ENCODE results near the gene CASKIN2. TPM values are rescaled to one million over a fixed set of nuclear protein-coding genes. Genes with fewer than 3 reads are reported as not detected.
A peak's percentile ranks its signal among the peaks of the same experiment; 100 is the strongest.

The CASKIN2 gene
- total and polyA plus RNA-seq, 4 donors, result 4.0 to 63.4 (median 35.2) TPM

DNA sequence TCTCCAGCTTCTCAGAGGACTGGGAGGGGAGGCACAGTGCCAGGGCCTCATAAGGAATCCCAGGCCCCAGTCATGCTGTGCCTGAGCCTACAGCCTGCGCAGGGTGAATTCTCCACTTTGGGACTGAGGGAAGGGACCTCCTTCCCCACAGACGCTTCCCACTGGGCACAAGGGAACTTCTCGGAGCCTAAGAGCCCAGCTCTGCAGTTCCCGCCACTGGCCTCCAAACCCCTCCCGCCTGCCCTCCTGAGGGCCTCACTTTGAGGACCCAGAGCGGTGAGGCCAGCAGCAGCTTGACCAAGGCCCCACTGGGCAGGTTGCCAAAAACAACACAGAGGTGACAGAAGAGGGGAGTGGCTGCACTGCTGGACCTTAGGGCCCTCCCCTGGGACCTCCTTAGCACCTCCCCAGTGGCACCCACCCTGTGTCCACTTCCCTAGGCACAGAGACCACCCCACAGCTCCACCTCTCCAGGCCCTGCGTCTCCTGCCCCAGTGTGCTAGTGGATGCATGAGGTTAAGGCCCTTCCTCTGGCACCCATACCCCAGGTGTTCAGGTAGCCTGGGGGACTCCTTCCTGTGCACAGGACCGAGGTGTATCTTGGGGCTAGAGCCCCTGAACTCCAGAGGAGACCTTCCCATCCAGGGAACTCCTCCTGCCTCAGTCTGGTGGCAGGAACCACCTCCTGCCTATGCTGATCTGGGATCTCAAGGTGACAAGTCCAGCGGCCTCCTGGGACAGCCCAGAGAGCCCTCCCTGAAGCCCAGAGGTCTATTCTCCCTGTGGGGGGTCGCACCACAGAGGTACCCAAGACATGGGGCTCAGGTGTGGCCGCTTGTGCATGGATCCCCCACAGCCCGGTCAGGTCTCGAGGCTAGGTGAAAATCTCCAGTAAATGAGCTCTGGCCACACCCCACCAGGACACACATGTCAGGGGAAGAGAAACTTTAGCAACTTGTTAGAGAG is 3.4 kb downstream of the CASKIN2 start:
- intact Hi-C loops (cut with DNase I), result loop anchor here in 1 of 2 donors (10.0 kb wide), 1 partner anchor 187 kb away; no protein-coding TSS in a partner anchor
- no peak for ATAC-seq (ENCODE audit: low FRiP score)
- 39% methylated on average over 13 of the region's 13 CpGs for WGBS, 2 donors
- Histone ChIP-seq H3K27me3 (ENCODE audit: control insufficient read depth in 1 of 2, insufficient read depth in 2 of 2, low read length in 1 of 2) (no peaks in the 10 kb centered on the region), H3K27ac (ENCODE audit: low read depth in 1 of 2, low read length in 2 of 2) (peak overlapping the region in 1 of 2 donors; percentile 1), H3K4me3 (ENCODE audit: low read length in 2 of 2) (no peak overlapping the region), H3K9me3 (ENCODE audit: control insufficient read depth, low read length) (no peaks in the 10 kb centered on the region), H3K4me1 (ENCODE audit: control insufficient read depth in 1 of 2, insufficient read depth in 2 of 2, low read length in 2 of 2) (peaks cover 2 to 3% of the 10 kb centered on the region in 2 donors), H3K36me3 (ENCODE audit: control insufficient read depth in 1 of 2, insufficient read depth in 2 of 2, low read length in 1 of 2) (peaks cover 0 to 2% of the 10 kb centered on the region in 2 donors)
- DNase-seq, result no peak

DNA sequence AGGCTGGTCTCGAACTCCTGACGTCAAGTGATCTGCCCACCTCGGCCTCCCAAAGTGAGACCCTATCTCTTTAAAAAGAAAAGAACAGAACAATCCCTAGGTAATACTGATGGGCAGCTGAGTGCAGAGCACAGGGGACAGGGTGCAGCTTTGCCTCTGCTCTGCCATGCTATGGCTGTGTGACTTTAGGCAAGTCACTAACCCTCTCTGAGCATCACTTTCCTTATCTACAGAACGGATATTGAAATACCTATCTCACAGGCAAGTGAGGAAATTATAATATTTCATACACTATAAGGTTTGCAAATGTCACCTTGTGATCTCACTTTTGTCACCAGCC is 4.1 kb downstream of the CASKIN2 start:
- intact Hi-C loops (cut with DNase I), result loop anchor here in 1 of 2 donors (10.0 kb wide), 1 partner anchor 186 kb away; no protein-coding TSS in a partner anchor
- no peak for DNase-seq

DNA sequence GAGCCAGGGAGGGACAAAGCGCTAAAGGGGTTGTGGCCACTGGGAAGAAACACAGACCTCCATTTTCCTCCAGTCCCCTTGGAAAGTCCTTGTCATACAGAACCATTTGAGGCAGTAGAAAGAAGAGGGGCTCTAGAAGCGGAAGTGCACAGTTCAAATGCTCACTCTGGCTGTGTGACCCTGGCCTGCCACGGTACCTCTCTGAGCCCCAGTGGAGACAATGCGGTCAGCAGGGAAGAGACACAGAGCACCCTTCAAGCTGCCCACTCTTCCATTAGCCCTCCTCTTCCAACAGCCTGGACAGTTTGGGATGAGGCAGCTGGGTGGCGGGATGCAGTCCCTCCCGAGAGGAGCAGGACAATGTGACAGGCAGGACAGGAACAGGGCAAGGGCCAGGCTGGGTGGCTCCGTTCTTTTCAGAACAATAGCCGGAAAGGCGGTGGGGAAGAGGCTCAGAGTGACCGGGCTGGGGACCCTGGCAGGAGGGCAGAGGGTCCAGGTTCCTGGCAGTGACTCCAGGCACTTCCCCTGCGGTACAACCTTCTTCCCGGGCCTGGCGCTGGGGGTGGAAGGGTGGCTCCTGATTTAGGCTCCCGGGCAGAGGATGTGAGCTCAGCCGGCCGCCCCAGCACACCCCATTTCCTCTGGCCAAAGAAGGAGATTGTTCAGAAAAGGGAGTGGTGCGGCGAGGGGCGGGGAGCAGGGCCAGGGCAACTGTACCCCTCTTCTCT is 5.6 kb downstream of the CASKIN2 start:
- 68 to 71% methylated on average over 19 of the region's 19 CpGs for WGBS, 2 donors
- DNase-seq, result no peak
- intact Hi-C loops (cut with DNase I), result loop anchor here in 1 of 2 donors (10.0 kb wide), 1 partner anchor 185 kb away; no protein-coding TSS in a partner anchor
- peaks cover 0 to 5% of the 10 kb centered on the region in 2 donors for H3K36me3 ChIP-seq (ENCODE audit: control insufficient read depth in 1 of 2, insufficient read depth in 2 of 2, low read length in 1 of 2)
- H3K4me3 ChIP-seq (ENCODE audit: low read length in 2 of 2), result no peak overlapping the region
- H3K4me1 ChIP-seq (ENCODE audit: control insufficient read depth in 1 of 2, insufficient read depth in 2 of 2, low read length in 2 of 2), result peaks cover 2 to 3% of the 10 kb centered on the region in 2 donors
- no peaks in the 10 kb centered on the region for H3K9me3 ChIP-seq (ENCODE audit: control insufficient read depth, low read length)
- no peaks in the 10 kb centered on the region for H3K27me3 ChIP-seq (ENCODE audit: control insufficient read depth in 1 of 2, insufficient read depth in 2 of 2, low read length in 1 of 2)
- peak; percentile 47 for ATAC-seq (ENCODE audit: low FRiP score)
- H3K27ac ChIP-seq (ENCODE audit: low read depth in 1 of 2, low read length in 2 of 2), result peak overlapping the region in 1 of 2 donors; percentile 7

More for the DNA sequence above, 4.1 kb downstream of the CASKIN2 start:
- H3K36me3 ChIP-seq (ENCODE audit: control insufficient read depth in 1 of 2, insufficient read depth in 2 of 2, low read length in 1 of 2), result peaks cover 0 to 5% of the 10 kb centered on the region in 2 donors
- H3K9me3 ChIP-seq (ENCODE audit: control insufficient read depth, low read length), result no peaks in the 10 kb centered on the region
- 75 to 77% methylated on average over 4 of the region's 4 CpGs for WGBS, 2 donors
- H3K27ac ChIP-seq (ENCODE audit: low read depth in 1 of 2, low read length in 2 of 2), result no peak overlapping the region
- peaks cover 2 to 3% of the 10 kb centered on the region in 2 donors for H3K4me1 ChIP-seq (ENCODE audit: control insufficient read depth in 1 of 2, insufficient read depth in 2 of 2, low read length in 2 of 2)
- H3K4me3 ChIP-seq (ENCODE audit: low read length in 2 of 2), result no peak overlapping the region
- no peaks in the 10 kb centered on the region for H3K27me3 ChIP-seq (ENCODE audit: control insufficient read depth in 1 of 2, insufficient read depth in 2 of 2, low read length in 1 of 2)
- no peak for ATAC-seq (ENCODE audit: low FRiP score)

DNA sequence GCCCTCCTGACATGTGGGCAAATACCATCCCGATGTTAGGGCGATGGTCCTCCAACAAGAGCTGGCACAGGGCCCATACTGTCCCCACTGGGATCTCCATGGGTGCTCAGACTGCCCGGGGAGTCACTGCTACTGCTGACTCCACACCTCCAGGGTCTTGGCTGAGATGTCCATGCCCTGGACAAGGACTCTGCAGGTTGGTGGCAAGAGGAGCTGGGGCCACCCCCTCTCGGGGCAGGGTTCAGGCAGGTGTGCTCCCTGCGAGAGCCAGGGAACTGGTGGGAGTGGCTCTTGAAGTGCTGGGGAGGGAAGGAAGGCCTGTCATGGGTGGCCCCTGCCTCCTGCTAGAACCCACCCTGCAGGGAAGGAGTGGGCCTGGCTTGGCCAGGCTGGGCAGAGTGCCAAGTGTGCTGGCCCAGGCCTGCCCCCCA is 6.4 kb downstream of the CASKIN2 start:
- H3K4me3 ChIP-seq (ENCODE audit: low read length in 2 of 2), result no peak overlapping the region
- peaks cover 0 to 5% of the 10 kb centered on the region in 2 donors for H3K36me3 ChIP-seq (ENCODE audit: control insufficient read depth in 1 of 2, insufficient read depth in 2 of 2, low read length in 1 of 2)
- no peaks in the 10 kb centered on the region for H3K9me3 ChIP-seq (ENCODE audit: control insufficient read depth, low read length)
- H3K27me3 ChIP-seq (ENCODE audit: control insufficient read depth in 1 of 2, insufficient read depth in 2 of 2, low read length in 1 of 2), result no peaks in the 10 kb centered on the region
- intact Hi-C loops (cut with DNase I), result no loop called here
- WGBS, 2 donors, result 38 to 42% methylated on average over 5 of the region's 5 CpGs
- peaks cover 2 to 3% of the 10 kb centered on the region in 2 donors for H3K4me1 ChIP-seq (ENCODE audit: control insufficient read depth in 1 of 2, insufficient read depth in 2 of 2, low read length in 2 of 2)
- ATAC-seq (ENCODE audit: low FRiP score), result no peak
- no peak for DNase-seq
- H3K27ac ChIP-seq (ENCODE audit: low read depth in 1 of 2, low read length in 2 of 2), result no peak overlapping the region

DNA sequence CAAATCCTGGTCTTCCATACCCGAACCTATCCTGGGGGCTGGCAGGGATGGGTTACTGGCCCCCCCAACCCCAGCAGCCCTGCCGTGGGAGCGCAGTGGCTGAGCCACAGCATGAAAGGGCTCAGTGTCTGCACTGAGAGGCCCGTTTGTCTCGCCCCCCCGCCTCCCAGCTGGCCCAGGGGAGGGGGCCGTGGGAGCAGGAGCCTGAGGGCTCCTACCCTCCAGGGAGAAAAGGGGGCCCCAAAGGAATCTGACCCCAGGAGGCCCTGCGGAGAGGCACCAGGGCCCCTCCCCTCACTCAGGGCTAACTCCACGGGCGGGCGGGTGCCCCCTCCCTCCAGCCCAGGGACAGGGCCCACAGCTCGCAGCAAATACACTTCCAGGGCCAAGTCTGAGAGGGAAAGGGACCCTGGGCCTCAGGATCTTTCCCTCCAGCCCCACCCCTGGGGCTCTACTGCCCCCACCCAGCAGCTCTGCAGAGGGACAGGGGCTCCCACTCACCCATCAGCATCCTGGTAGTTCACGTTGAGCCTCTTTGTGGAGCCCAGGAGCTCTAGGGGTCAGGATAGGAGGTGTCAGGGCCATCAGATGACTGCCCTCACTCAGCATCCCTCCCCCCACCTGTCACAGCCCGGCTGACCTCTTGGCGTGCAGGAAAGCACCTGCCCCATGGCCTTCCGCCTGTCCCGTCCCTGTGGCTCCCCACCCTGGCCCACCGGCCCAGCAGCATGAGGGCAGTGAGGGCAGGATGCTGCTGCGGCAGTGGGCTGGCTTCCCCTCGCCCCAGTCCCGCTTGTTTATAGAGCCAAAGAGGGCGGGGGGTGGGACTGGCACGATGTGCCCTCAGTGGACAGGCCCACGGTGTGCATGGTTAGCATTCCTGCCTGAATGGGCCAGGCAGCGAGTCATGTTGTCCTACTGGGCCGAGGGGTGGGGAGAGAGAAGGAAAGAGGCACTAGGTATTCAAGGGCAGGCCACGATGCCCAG is 7.3 kb downstream of the CASKIN2 start:
- no peaks in the 10 kb centered on the region for H3K27me3 ChIP-seq (ENCODE audit: control insufficient read depth in 1 of 2, insufficient read depth in 2 of 2, low read length in 1 of 2)
- no peak for DNase-seq
- no peak overlapping the region for H3K27ac ChIP-seq (ENCODE audit: low read depth in 1 of 2, low read length in 2 of 2)
- WGBS, 2 donors, result 52 to 65% methylated on average over 18 to 27 of the region's 27 CpGs
- ATAC-seq (ENCODE audit: low FRiP score), result no peak
- H3K4me3 ChIP-seq (ENCODE audit: low read length in 2 of 2), result no peak overlapping the region
- H3K9me3 ChIP-seq (ENCODE audit: control insufficient read depth, low read length), result no peaks in the 10 kb centered on the region
- H3K4me1 ChIP-seq (ENCODE audit: control insufficient read depth in 1 of 2, insufficient read depth in 2 of 2, low read length in 2 of 2), result peaks cover 0 to 3% of the 10 kb centered on the region in 2 donors
- intact Hi-C loops (cut with DNase I), result no loop called here
- peaks cover 0 to 5% of the 10 kb centered on the region in 2 donors for H3K36me3 ChIP-seq (ENCODE audit: control insufficient read depth in 1 of 2, insufficient read depth in 2 of 2, low read length in 1 of 2)

DNA sequence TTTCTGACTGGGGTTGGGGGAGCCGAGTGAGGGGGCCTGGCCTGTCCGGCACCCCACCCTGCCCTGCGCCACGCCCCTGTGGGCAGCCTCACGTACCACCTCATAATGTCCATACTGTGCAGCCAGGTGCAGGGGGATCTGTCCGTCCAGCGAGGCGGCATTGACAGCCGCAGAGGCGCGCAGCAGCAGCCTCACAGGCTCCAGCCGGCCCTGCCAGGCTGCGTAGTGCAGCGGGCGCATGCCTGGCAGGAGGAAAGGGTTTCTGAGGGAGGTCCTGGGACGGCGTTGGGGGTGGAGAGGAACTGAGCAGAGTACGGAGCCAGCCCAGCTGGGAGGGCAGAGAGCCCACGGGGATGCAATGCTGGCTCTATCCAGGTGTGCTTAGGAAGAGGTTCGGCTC is 8.4 kb downstream of the CASKIN2 start:
- H3K9me3 ChIP-seq (ENCODE audit: control insufficient read depth, low read length), result no peaks in the 10 kb centered on the region
- DNase-seq (no peak), ATAC-seq (ENCODE audit: low FRiP score) (no peak)
- WGBS, 2 donors, result 88 to 90% methylated on average over 20 of the region's 20 CpGs
- H3K27me3 ChIP-seq (ENCODE audit: control insufficient read depth in 1 of 2, insufficient read depth in 2 of 2, low read length in 1 of 2), result no peaks in the 10 kb centered on the region
- intact Hi-C loops (cut with DNase I), result no loop called here
- H3K4me1 ChIP-seq (ENCODE audit: control insufficient read depth in 1 of 2, insufficient read depth in 2 of 2, low read length in 2 of 2), result peaks cover 0 to 3% of the 10 kb centered on the region in 2 donors
- no peak overlapping the region for H3K27ac ChIP-seq (ENCODE audit: low read depth in 1 of 2, low read length in 2 of 2)
- peaks cover 0 to 5% of the 10 kb centered on the region in 2 donors for H3K36me3 ChIP-seq (ENCODE audit: control insufficient read depth in 1 of 2, insufficient read depth in 2 of 2, low read length in 1 of 2)
- no peak overlapping the region for H3K4me3 ChIP-seq (ENCODE audit: low read length in 2 of 2)

DNA sequence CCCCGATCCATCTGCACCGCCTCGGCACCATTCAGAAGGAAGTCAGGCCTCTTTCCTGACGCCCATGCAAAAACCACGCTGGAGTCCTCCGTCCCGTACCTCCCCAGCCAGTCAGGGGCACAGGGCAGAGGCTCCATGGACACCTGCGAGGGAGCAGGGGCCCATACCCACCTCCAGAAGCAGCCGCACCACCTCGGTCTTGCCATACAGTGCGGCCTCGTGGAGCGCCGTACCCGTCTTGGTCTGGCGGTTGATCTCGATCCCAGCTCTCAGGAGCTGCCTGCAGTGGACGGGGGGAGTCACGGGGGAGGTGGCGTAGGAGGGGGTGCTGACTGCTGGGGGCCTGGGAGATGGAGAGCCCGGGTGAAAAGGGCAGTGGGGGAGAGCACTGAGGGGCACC is 9.2 kb downstream of the CASKIN2 start:
- 89 to 90% methylated on average over 21 of the region's 21 CpGs for WGBS, 2 donors
- ATAC-seq (ENCODE audit: low FRiP score) (no peak), DNase-seq (no peak)
- intact Hi-C loops (cut with DNase I), result no loop called here
- Histone ChIP-seq H3K4me1 (ENCODE audit: control insufficient read depth in 1 of 2, insufficient read depth in 2 of 2, low read length in 2 of 2) (peaks cover 0 to 3% of the 10 kb centered on the region in 2 donors), H3K4me3 (ENCODE audit: low read length in 2 of 2) (no peak overlapping the region), H3K27me3 (ENCODE audit: control insufficient read depth in 1 of 2, insufficient read depth in 2 of 2, low read length in 1 of 2) (no peaks in the 10 kb centered on the region), H3K36me3 (ENCODE audit: control insufficient read depth in 1 of 2, insufficient read depth in 2 of 2, low read length in 1 of 2) (peaks cover 0 to 5% of the 10 kb centered on the region in 2 donors), H3K9me3 (ENCODE audit: control insufficient read depth, low read length) (no peaks in the 10 kb centered on the region), H3K27ac (ENCODE audit: low read depth in 1 of 2, low read length in 2 of 2) (no peak overlapping the region)

DNA sequence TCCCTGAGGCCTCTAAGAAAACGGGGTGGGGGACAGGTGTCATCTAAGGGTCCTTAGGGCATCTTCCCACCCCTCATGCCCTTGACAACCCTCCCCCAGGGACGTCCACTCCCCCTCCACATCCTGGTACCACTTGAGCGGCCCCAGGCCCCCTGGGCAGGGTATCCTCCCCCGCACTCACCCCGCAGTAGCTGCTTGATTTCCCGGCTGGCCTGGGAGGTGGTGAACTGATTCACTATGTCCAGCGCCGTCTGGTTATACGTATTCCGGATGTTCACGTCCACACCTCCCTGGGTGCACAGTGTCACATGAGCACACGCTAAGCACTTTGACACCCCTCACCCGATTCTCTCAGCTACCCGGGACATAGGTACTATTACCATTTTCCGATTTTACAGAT is 9.7 kb downstream of the CASKIN2 start:
- DNase-seq (no peak), ATAC-seq (ENCODE audit: low FRiP score) (no peak)
- Histone ChIP-seq H3K36me3 (ENCODE audit: control insufficient read depth in 1 of 2, insufficient read depth in 2 of 2, low read length in 1 of 2) (peaks cover 0 to 5% of the 10 kb centered on the region in 2 donors), H3K9me3 (ENCODE audit: control insufficient read depth, low read length) (no peaks in the 10 kb centered on the region), H3K4me1 (ENCODE audit: control insufficient read depth in 1 of 2, insufficient read depth in 2 of 2, low read length in 2 of 2) (peaks cover 0 to 3% of the 10 kb centered on the region in 2 donors), H3K4me3 (ENCODE audit: low read length in 2 of 2) (no peak overlapping the region), H3K27ac (ENCODE audit: low read depth in 1 of 2, low read length in 2 of 2) (no peak overlapping the region), H3K27me3 (ENCODE audit: control insufficient read depth in 1 of 2, insufficient read depth in 2 of 2, low read length in 1 of 2) (no peaks in the 10 kb centered on the region)
- intact Hi-C loops (cut with DNase I), result no loop called here
- 79 to 83% methylated on average over 15 of the region's 15 CpGs for WGBS, 2 donors

Measured in aorta (tissue), 5 donors.